HCT116 (cell line): ENCODE measurements around the gene ZNF425. TPM values are rescaled to one million over a fixed set of nuclear protein-coding genes. Genes with fewer than 3 reads are reported as not detected.

ENCODE experiments used
- ATAC-seq: fragments of 200-7000 bp; cut with Tn5 transposase; 2 replicates; pipeline ENCODE4 v1.9.1; 2020; ENCODE audit warnings: mild to moderate bottlenecking, moderate library complexity
- BruUV-seq: library from RNA; stranded (reverse); fragments of 400-500 nt; replicated peaks from 2 replicates; lab custom pipeline; 2021; lab: Mats Ljungman, UMichigan
- CTCF ChIA-PET: fragments of 300-600 bp; sonication (Branson Sonifier 250); formaldehyde crosslinking; loops from one replicate; lab custom pipeline; 2021; ENCODE audit warnings: antibody characterized with exemption; lab: Charles Lee
- POLR2A ChIA-PET: fragments of 300-600, 350-600 bp; sonication (Branson Sonifier 250); formaldehyde crosslinking; loops from one replicate; lab custom pipeline; 2021; ENCODE audit warnings: antibody characterized with exemption; lab: Charles Lee
- RAD21 ChIA-PET, 2 experiments: fragments of 300-600 bp; sonication (Branson Sonifier 250); formaldehyde crosslinking; loops; one replicate each; lab custom pipeline; 2023; ENCODE audit warnings: low total read pairs in 2 of 2; ENCODE audit not compliant: uncharacterized antibody in 2 of 2, unreplicated experiment in 2 of 2, low non-redundant PET in 1 of 2; lab: Charles Lee
- DNase-seq: peaks from one replicate; pipeline ENCODE4 v3.0.0-alpha.2; 2010; ENCODE audit warnings: low read depth, low spot score
- H2AFZ ChIP-seq: fragments of 200-600 bp; shearing (Covaris generic), sonication (generic); 2 replicates; pipeline ENCODE4 v1.6.1; 2017; ENCODE audit warnings: low read depth, mixed run types, mixed read lengths, antibody characterized with exemption, low read length; ENCODE audit not compliant: poor library complexity, severe bottlenecking
- H3K27ac ChIP-seq: 2 replicates; pipeline ENCODE4 v1.5.1; 2012; ENCODE audit warnings: low read depth, low read length
- H3K27me3 ChIP-seq: fragments of 200-600 bp; sonication (generic); 2 replicates; pipeline ENCODE4 v1.6.1; 2016; ENCODE audit warnings: mixed run types, low read length, mixed read lengths; ENCODE audit not compliant: insufficient read depth
- H3K36me3 ChIP-seq, 2 experiments: fragments of 200-500 bp in 1 of 2; fragments of 200-600 bp in 1 of 2; sonication (Bioruptor generic) in 1 of 2; sonication (generic) in 1 of 2; 2 replicates each; pipeline versions ENCODE4 v1.5.1 to v1.6.1; 2014 to 2016; ENCODE audit warnings: low read length in 2 of 2, inconsistent platforms in 1 of 2, mixed read lengths in 1 of 2, mixed run types in 1 of 2; ENCODE audit not compliant: insufficient read depth in 2 of 2, control insufficient read depth in 1 of 2
- H3K4me1 ChIP-seq, 2 experiments: fragments of 200-600 bp in 1 of 2; sonication (generic) in 1 of 2; 2 replicates each; pipeline versions ENCODE4 v1.5.1 to v1.6.1; 2012 to 2017; ENCODE audit warnings: low read length in 2 of 2, inconsistent platforms in 1 of 2, mild to moderate bottlenecking in 1 of 2, mixed read lengths in 1 of 2, mixed run types in 1 of 2, moderate library complexity in 1 of 2; ENCODE audit not compliant: insufficient read depth in 2 of 2, control insufficient read depth in 1 of 2
- H3K4me2 ChIP-seq: fragments of 200-600 bp; sonication (generic); 2 replicates; pipeline ENCODE4 v1.6.1; 2017; ENCODE audit warnings: mixed run types, low read length, mixed read lengths
- H3K4me3 ChIP-seq, 2 experiments: fragments of 200-600 bp in 1 of 2; sonication (generic) in 1 of 2; replicated peaks in 1 of 2; 2 replicates each; pipeline ENCODE4 v1.5.1; 2011 to 2016; ENCODE audit warnings: low read length in 2 of 2, control low read depth in 1 of 2, low read depth in 1 of 2, mild to moderate bottlenecking in 1 of 2, mixed read lengths in 1 of 2, mixed run types in 1 of 2
- H3K79me2 ChIP-seq: fragments of 200-600 bp; sonication (generic); 2 replicates; pipeline ENCODE4 v1.6.1; 2017; ENCODE audit warnings: mild to moderate bottlenecking, mixed run types, low read length, moderate library complexity, mixed read lengths; ENCODE audit not compliant: insufficient read depth
- H3K9ac ChIP-seq: fragments of 200-600 bp; sonication (generic); 2 replicates; pipeline ENCODE4 v1.6.1; 2016; ENCODE audit warnings: low read length, mixed read lengths
- H3K9me2 ChIP-seq: fragments of 200-600 bp; sonication (generic), shearing (Covaris generic); 2 replicates; pipeline ENCODE4 v1.6.1; 2017; ENCODE audit warnings: mixed run types, mild to moderate bottlenecking, moderate library complexity; ENCODE audit not compliant: insufficient read depth
- H3K9me3 ChIP-seq, 2 experiments: fragments of 200-500 bp in 1 of 2; fragments of 200-600 bp in 1 of 2; sonication (Bioruptor generic) in 1 of 2; sonication (generic) in 1 of 2; 2 replicates each; pipeline ENCODE4 v1.6.1; 2014 to 2017; ENCODE audit warnings: low read length in 2 of 2, mixed read lengths in 2 of 2, inconsistent platforms in 1 of 2, low read depth in 1 of 2, mild to moderate bottlenecking in 1 of 2, mixed run types in 1 of 2, moderate library complexity in 1 of 2; ENCODE audit not compliant: control insufficient read depth in 1 of 2, insufficient read depth in 1 of 2
- H4K20me1 ChIP-seq: fragments of 200-600 bp; sonication (generic), shearing (Covaris generic); 2 replicates; pipeline ENCODE4 v1.6.1; 2017; ENCODE audit warnings: mixed run types, mild to moderate bottlenecking, moderate library complexity; ENCODE audit not compliant: insufficient read depth
- CBX3 ChIP-seq: IDR thresholded peaks from 2 replicates; pipeline ENCODE4 v1.6.1; 2012; ENCODE audit warnings: low read depth
- CEBPB ChIP-seq: IDR thresholded peaks from 2 replicates; pipeline ENCODE4 v1.6.1; 2012; ENCODE audit warnings: low read depth
- EGR1 ChIP-seq: IDR thresholded peaks from 2 replicates; pipeline ENCODE4 v1.6.1; 2012; ENCODE audit warnings: low read depth
- EZH2phosphoT487 ChIP-seq: fragments of 200-600 bp; IDR thresholded peaks from 2 replicates; pipeline ENCODE4 v1.6.1; 2018; ENCODE audit warnings: antibody characterized with exemption, borderline replicate concordance
- FOSL1 ChIP-seq: IDR thresholded peaks from 2 replicates; pipeline ENCODE4 v1.6.1; 2012; ENCODE audit warnings: low read depth
- JUND ChIP-seq: IDR thresholded peaks from 2 replicates; pipeline ENCODE4 v1.6.1; 2012
- RAD21 ChIP-seq: IDR thresholded peaks from 2 replicates; pipeline ENCODE4 v1.6.1; 2012; ENCODE audit warnings: low read depth, mild to moderate bottlenecking
- SIN3A ChIP-seq: IDR thresholded peaks from 2 replicates; pipeline ENCODE4 v1.6.1; 2012; ENCODE audit warnings: low read depth
- SP1 ChIP-seq: IDR thresholded peaks from 2 replicates; pipeline ENCODE4 v1.6.1; 2012; ENCODE audit warnings: low read depth
- SRF ChIP-seq: IDR thresholded peaks from 2 replicates; pipeline ENCODE4 v1.6.1; 2012; ENCODE audit warnings: low read depth
- TCF7L2 ChIP-seq: IDR thresholded peaks from 2 replicates; pipeline ENCODE4 v1.7.0; 2011; ENCODE audit warnings: borderline replicate concordance, inconsistent platforms; ENCODE audit not compliant: insufficient read depth, insufficient read length; ENCODE audit errors: extremely low read depth
- YY1 ChIP-seq: IDR thresholded peaks from 2 replicates; pipeline ENCODE4 v1.6.1; 2011; ENCODE audit warnings: low read length, low read depth, moderate library complexity, mild to moderate bottlenecking; ENCODE audit not compliant: insufficient replicate concordance; ENCODE audit errors: extremely low read depth
- ZFX ChIP-seq: fragments of 450-650 bp; IDR thresholded peaks from 2 replicates; pipeline ENCODE4 v1.6.1; 2017
- ZNF274 ChIP-seq: fragments of 200-500 bp; sonication (Bioruptor generic); IDR thresholded peaks from 2 replicates; pipeline ENCODE4 v1.6.1; 2014; ENCODE audit warnings: mild to moderate bottlenecking, low read depth, low read length, inconsistent platforms
- intact Hi-C: fragments of 100-400 bp; cut with micrococcal nuclease; formaldehyde crosslinking; loops from 2 replicates; pipeline ENCODE4 v1.10.0; 2022
- total RNA-seq: library from RNA; stranded (reverse); gene quantifications from one replicate; pipeline ENCODE4 v1.2.1, GENCODE V29; 2021; ENCODE audit not compliant: unreplicated experiment
- TF ChIP-seq, protein P1 (sequence below), 3 experiments: fragments of 200-600 bp in 1 of 3; sonication (generic) in 1 of 3; IDR thresholded peaks in 2 of 3; conservative IDR thresholded peaks in 1 of 3; 2 replicates each; pipeline ENCODE4 v1.5.1; 2012 to 2017; ENCODE audit warnings: low read depth in 2 of 3, low read length in 2 of 3, antibody characterized with exemption in 1 of 3, borderline replicate concordance in 1 of 3, control low read depth in 1 of 3, mild to moderate bottlenecking in 1 of 3, mixed read lengths in 1 of 3, mixed run types in 1 of 3, moderate library complexity in 1 of 3; ENCODE audit not compliant: insufficient read depth in 1 of 3
- TF ChIP-seq, protein P2 (sequence below): IDR thresholded peaks from 2 replicates; pipeline ENCODE4 v1.6.1; 2012; ENCODE audit warnings: low read depth
- TF ChIP-seq, protein P3 (sequence below): IDR thresholded peaks from 2 replicates; pipeline ENCODE4 v1.6.1; 2011; ENCODE audit warnings: mild to moderate bottlenecking, low read length, moderate library complexity; ENCODE audit not compliant: insufficient replicate concordance; ENCODE audit errors: extremely low read depth

ZNF425 gene
- total RNA-seq, 1 experiment from 2014 or later: 2.1 TPM

- Histone ChIP-seq H3K4me3 (no peak overlapping the region), H3K79me2 (peaks cover 38% of the 10 kb centered on the region), H3K9me3 (no peaks in the 10 kb centered on the region)
- TF ChIP-seq SRF (no peak), EZH2phosphoT487 (no peak), SIN3A (no peak), CBX3 (no peak), CEBPB (no peak), RAD21 (no peak), YY1 (no peak), ZNF274 (no peak), ZFX (no peak), FOSL1 (no peak), TCF7L2 (no peak), SP1 (no peak), JUND (no peak), EGR1 (no peak)
- TF ChIP-seq, protein P1, sequence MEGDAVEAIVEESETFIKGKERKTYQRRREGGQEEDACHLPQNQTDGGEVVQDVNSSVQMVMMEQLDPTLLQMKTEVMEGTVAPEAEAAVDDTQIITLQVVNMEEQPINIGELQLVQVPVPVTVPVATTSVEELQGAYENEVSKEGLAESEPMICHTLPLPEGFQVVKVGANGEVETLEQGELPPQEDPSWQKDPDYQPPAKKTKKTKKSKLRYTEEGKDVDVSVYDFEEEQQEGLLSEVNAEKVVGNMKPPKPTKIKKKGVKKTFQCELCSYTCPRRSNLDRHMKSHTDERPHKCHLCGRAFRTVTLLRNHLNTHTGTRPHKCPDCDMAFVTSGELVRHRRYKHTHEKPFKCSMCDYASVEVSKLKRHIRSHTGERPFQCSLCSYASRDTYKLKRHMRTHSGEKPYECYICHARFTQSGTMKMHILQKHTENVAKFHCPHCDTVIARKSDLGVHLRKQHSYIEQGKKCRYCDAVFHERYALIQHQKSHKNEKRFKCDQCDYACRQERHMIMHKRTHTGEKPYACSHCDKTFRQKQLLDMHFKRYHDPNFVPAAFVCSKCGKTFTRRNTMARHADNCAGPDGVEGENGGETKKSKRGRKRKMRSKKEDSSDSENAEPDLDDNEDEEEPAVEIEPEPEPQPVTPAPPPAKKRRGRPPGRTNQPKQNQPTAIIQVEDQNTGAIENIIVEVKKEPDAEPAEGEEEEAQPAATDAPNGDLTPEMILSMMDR (IDR thresholded peaks at IDR 0.05 in 2 of 3, conservative IDR thresholded peaks at IDR 0.05 in 1 of 3; ENCODE audit: borderline replicate concordance in 1 of 3, insufficient read depth in 1 of 3, low read depth in 2 of 3, low read length in 2 of 3): no peak
- TF ChIP-seq, protein P2, sequence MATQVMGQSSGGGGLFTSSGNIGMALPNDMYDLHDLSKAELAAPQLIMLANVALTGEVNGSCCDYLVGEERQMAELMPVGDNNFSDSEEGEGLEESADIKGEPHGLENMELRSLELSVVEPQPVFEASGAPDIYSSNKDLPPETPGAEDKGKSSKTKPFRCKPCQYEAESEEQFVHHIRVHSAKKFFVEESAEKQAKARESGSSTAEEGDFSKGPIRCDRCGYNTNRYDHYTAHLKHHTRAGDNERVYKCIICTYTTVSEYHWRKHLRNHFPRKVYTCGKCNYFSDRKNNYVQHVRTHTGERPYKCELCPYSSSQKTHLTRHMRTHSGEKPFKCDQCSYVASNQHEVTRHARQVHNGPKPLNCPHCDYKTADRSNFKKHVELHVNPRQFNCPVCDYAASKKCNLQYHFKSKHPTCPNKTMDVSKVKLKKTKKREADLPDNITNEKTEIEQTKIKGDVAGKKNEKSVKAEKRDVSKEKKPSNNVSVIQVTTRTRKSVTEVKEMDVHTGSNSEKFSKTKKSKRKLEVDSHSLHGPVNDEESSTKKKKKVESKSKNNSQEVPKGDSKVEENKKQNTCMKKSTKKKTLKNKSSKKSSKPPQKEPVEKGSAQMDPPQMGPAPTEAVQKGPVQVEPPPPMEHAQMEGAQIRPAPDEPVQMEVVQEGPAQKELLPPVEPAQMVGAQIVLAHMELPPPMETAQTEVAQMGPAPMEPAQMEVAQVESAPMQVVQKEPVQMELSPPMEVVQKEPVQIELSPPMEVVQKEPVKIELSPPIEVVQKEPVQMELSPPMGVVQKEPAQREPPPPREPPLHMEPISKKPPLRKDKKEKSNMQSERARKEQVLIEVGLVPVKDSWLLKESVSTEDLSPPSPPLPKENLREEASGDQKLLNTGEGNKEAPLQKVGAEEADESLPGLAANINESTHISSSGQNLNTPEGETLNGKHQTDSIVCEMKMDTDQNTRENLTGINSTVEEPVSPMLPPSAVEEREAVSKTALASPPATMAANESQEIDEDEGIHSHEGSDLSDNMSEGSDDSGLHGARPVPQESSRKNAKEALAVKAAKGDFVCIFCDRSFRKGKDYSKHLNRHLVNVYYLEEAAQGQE: no peak
- TF ChIP-seq, protein P3, sequence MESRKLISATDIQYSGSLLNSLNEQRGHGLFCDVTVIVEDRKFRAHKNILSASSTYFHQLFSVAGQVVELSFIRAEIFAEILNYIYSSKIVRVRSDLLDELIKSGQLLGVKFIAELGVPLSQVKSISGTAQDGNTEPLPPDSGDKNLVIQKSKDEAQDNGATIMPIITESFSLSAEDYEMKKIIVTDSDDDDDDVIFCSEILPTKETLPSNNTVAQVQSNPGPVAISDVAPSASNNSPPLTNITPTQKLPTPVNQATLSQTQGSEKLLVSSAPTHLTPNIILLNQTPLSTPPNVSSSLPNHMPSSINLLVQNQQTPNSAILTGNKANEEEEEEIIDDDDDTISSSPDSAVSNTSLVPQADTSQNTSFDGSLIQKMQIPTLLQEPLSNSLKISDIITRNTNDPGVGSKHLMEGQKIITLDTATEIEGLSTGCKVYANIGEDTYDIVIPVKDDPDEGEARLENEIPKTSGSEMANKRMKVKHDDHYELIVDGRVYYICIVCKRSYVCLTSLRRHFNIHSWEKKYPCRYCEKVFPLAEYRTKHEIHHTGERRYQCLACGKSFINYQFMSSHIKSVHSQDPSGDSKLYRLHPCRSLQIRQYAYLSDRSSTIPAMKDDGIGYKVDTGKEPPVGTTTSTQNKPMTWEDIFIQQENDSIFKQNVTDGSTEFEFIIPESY: no peak
- TF ChIP-seq, all 23 proteins: peak for 0
- peaks cover 4 to 20% of the 10 kb centered on the region in 2 experiments; a peak in 3 of 4 replicates for H3K36me3 ChIP-seq
- H4K20me1 ChIP-seq: no peaks in the 10 kb centered on the region
- CTCF ChIA-PET: interaction anchor here (1.0 kb wide), 1 partner anchor 12 kb away, joined by 3 read pairs; no protein-coding TSS in a partner anchor
- H3K27me3 ChIP-seq: no peaks in the 10 kb centered on the region
- 0 out of 2 replicates have a peak overlapping the region, but pooled peaks have one; percentile 92 for H3K4me2 ChIP-seq
- H3K27ac ChIP-seq: peak overlapping the region; percentile 77; the same call in 1 of the 2 replicates
- no peak overlapping the region for H3K9ac ChIP-seq
- POLR2A ChIA-PET: no interaction called here
- DNase-seq (no peak), ATAC-seq (no peak)
- H3K9me2 ChIP-seq: no peaks in the 10 kb centered on the region
- no TSS peak for BruUV-seq
- intact Hi-C loops: no loop called here
- no peak overlapping the region for H2AFZ ChIP-seq
- peaks cover 4 to 32% of the 10 kb centered on the region in 2 experiments; a peak in 3 of 4 replicates for H3K4me1 ChIP-seq
- RAD21 ChIA-PET: no interaction called here
Measured at GRCh38 chr7:149070372-149071125, 55.6 kb downstream of the ZNF425 start.
